Smooth muscle cell of trachea (primary cell): ENCODE results near the gene COMP. TPM values are rescaled to one million over a fixed set of nuclear protein-coding genes. Genes with fewer than 3 reads are reported as not detected.

ENCODE experiments used
- total RNA-seq: library from RNA; depleted of rRNA; stranded (reverse); fragments of >200 nt; gene quantifications from 2 replicates; pipeline ENCODE4 v1.2.1, GENCODE V29; 2014

COMP gene
- total RNA-seq = 0.15 and 0.17 TPM in 2 replicates

DNA sequence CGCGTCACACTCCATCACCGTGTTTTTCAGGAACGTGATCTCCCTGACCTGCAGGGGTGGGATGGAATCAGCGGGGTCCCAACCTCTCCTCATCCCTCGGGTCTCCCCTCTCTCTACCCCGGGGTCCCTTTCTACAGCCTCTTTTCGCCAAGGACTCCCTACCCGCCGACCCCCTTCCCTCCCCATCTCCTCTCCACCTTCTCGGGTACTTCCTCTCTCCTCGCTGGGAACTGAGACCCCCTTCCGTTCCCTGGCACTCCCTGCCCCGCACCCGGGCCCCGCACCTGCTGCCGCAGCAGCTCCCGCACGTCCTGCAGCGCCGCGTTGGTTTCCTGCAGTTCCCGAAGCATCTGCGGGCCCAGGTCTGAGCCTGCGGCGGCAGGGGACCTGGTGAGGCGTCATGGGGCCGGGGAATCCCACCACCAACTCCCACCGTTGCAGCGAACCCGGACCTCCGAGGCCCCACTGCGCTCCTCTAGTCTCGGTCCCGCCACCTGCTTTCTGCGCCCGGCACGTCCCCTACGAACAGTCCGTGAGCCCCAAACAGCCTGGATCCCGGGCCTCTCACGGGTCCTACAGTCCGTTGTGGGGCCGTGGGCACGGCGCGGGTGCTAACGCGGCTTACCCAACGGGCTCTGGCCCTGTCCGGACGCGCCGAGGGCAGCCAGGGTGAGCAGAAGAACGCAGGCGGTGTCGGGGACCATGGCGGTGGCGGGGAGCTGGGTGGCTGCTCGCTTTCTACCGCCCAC lies at the start of gene COMP:
TSS of gene COMP (minus strand) at position 740 of the 749 bp plus-strand sequence. CDS start at position 704, 36 bp downstream.

DNA sequence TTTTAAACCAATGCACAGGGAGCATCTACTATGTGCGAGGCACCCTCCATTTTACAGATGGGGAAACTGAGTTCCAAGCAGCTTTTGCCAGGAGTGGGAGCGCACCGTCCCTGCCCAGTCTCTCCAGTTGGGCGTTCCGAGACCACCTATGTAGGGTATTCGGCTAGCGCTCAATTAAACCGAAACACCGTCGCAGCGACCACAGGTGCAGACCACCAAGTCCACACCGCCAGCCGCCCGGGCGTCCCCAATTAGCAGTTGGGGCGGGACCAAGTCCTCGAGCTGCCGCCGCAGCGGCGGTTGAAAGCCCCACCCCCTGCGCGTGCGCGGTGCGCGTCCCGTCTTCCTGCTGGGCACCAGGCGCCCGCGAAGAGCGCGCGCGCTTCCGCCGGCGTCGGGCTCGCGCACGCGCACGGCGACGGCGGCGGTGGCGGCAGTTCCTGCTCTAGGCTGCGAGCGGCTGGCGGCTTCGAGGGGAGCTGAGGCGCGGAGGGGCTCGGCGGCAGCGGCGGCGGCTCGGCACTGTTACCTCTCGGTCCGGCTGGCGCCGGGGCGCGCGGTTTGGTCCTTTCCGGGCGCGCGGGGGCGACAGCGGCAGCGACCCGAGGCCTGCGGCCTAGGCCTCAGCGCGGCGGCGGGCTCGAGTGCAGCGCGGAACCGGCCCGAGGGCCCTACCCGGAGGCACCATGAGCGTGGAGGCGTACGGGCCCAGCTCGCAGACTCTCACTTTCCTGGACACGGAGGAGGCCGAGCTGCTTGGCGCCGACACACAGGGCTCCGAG lies 40.6 kb upstream of the COMP start, which contains the start of gene UPF1:
TSS of gene UPF1 (plus strand) at position 436 of the 782 bp plus-strand sequence. CDS start at position 687, 251 bp downstream.

Other genes with a start within 250 kb of the COMP start
- 282 and 430 TPM in 2 replicates for gene FKBP8, start 247.7 kb downstream of the COMP start, total RNA-seq
- 93.1 and 122 TPM in 2 replicates for gene KXD1, start 233.4 kb downstream of the COMP start, total RNA-seq
- gene UBA52, start 219.4 kb downstream of the COMP start, total RNA-seq = 690 and 1,149 TPM in 2 replicates
- 49.8 and 63.1 TPM in 2 replicates for gene REX1BD, start 202.5 kb downstream of the COMP start, total RNA-seq
- gene CRLF1, start 184.5 kb downstream of the COMP start, total RNA-seq = 9.5 and 28.8 TPM in 2 replicates
- 0.29 and 4.6 TPM in 2 replicates for gene TMEM59L, start 178.4 kb downstream of the COMP start, total RNA-seq
- gene KLHL26, start 154.3 kb downstream of the COMP start, total RNA-seq = 8.3 and 16.7 TPM in 2 replicates
- gene CRTC1, start 107.6 kb downstream of the COMP start, total RNA-seq = 2.6 and 6.8 TPM in 2 replicates
- 84.5 and 97.8 TPM in 2 replicates for gene UPF1, start 40.7 kb upstream of the COMP start, total RNA-seq
- gene CERS1, start 104.9 kb upstream of the COMP start, total RNA-seq = 0.29 and 2.5 TPM in 2 replicates
- 224 and 299 TPM in 2 replicates for gene COPE, start 128.1 kb upstream of the COMP start, total RNA-seq
- 45.2 and 50.3 TPM in 2 replicates for gene DDX49, start 128.4 kb upstream of the COMP start, total RNA-seq
- gene HOMER3, start 149.9 kb upstream of the COMP start, total RNA-seq = 76.1 and 86.0 TPM in 2 replicates
- 33.6 and 37.5 TPM in 2 replicates for gene SUGP2, start 242.2 kb upstream of the COMP start, total RNA-seq
- gene ARMC6, start 242.3 kb upstream of the COMP start, total RNA-seq = 43.2 TPM in 2 replicates